ENCODE data around the gene GNG5.

Gene GNG5

GRCh38 chr1:84506002-84506728, at the start of gene GNG5, which contains the start of gene SPATA1:
GNG5 (minus strand) TSS chr1:84506581; CDS start chr1:84506091, 490 bp downstream.
SPATA1 (plus strand) TSS chr1:84506386; CDS start chr1:84516360, 9,974 bp downstream.
- Histone ChIP-seq H3K9ac (ENCODE audit: low read depth in 1 of 2, low read length in 2 of 2) (peak within 1 kb of the TSS; percentile 94 to 96), H3K4me1 (ENCODE audit: control insufficient read depth in 2 of 2, insufficient read depth in 2 of 2, low read length in 2 of 2) (peaks cover 18 to 22% of the 10 kb centered on the region in 2 donors), H3K9me3 (ENCODE audit: control insufficient read depth in 2 of 2, low read length in 2 of 2) (no peaks in the 10 kb centered on the region)

GRCh38 chr1:84550826-84551225, 44.4 kb upstream of the GNG5 start:
- H3K36me3 ChIP-seq (ENCODE audit: control insufficient read depth in 2 of 2, insufficient read depth in 2 of 2, low read length in 2 of 2): peaks cover 3 to 5% of the 10 kb centered on the region in 2 donors
- no peaks in the 10 kb centered on the region for H3K9me3 ChIP-seq (ENCODE audit: control insufficient read depth in 2 of 2, low read length in 2 of 2)
- H3K27ac ChIP-seq (ENCODE audit: low read depth in 2 of 2, low read length in 2 of 2): no peak overlapping the region
- no peak overlapping the region for H3K4me3 ChIP-seq (ENCODE audit: low read length in 2 of 2)
- no peaks in the 10 kb centered on the region for H3K27me3 ChIP-seq (ENCODE audit: control insufficient read depth in 2 of 2, insufficient read depth in 2 of 2, low read length in 2 of 2)
- no peak overlapping the region for H3K9ac ChIP-seq (ENCODE audit: low read depth in 1 of 2, low read length in 2 of 2)
- no peaks in the 10 kb centered on the region for H3K4me1 ChIP-seq (ENCODE audit: control insufficient read depth in 2 of 2, insufficient read depth in 2 of 2, low read length in 2 of 2)

More at GRCh38 chr1:84506002-84506728, at the start of gene GNG5, which contains the start of gene SPATA1:
- Histone ChIP-seq H3K27ac (ENCODE audit: low read depth in 2 of 2, low read length in 2 of 2) (peak within 1 kb of the TSS; percentile 98), H3K27me3 (ENCODE audit: control insufficient read depth in 2 of 2, insufficient read depth in 2 of 2, low read length in 2 of 2) (no peaks in the 10 kb centered on the region), H3K36me3 (ENCODE audit: control insufficient read depth in 2 of 2, insufficient read depth in 2 of 2, low read length in 2 of 2) (no peaks in the 10 kb centered on the region), H3K4me3 (ENCODE audit: low read length in 2 of 2) (peak within 1 kb of the TSS; percentile 92 to 93)

- H3K27ac ChIP-seq (ENCODE audit: low read depth in 2 of 2, low read length in 2 of 2): no peak overlapping the region
- H3K9me3 ChIP-seq (ENCODE audit: control insufficient read depth in 2 of 2, low read length in 2 of 2): no peaks in the 10 kb centered on the region
- H3K4me1 ChIP-seq (ENCODE audit: control insufficient read depth in 2 of 2, insufficient read depth in 2 of 2, low read length in 2 of 2): no peaks in the 10 kb centered on the region
- no peak overlapping the region for H3K4me3 ChIP-seq (ENCODE audit: low read length in 2 of 2)
- no peak overlapping the region for H3K9ac ChIP-seq (ENCODE audit: low read depth in 1 of 2, low read length in 2 of 2)
- no peaks in the 10 kb centered on the region for H3K27me3 ChIP-seq (ENCODE audit: control insufficient read depth in 2 of 2, insufficient read depth in 2 of 2, low read length in 2 of 2)
- H3K36me3 ChIP-seq (ENCODE audit: control insufficient read depth in 2 of 2, insufficient read depth in 2 of 2, low read length in 2 of 2): peaks cover 0 to 5% of the 10 kb centered on the region in 2 donors
Measured at GRCh38 chr1:84541679-84542078, 35.3 kb upstream of the GNG5 start.

GRCh38 chr1:84540759-84541158, 34.4 kb upstream of the GNG5 start:
- H3K36me3 ChIP-seq (ENCODE audit: control insufficient read depth in 2 of 2, insufficient read depth in 2 of 2, low read length in 2 of 2): peaks cover 0 to 5% of the 10 kb centered on the region in 2 donors
- H3K9me3 ChIP-seq (ENCODE audit: control insufficient read depth in 2 of 2, low read length in 2 of 2): no peaks in the 10 kb centered on the region
- no peak overlapping the region for H3K9ac ChIP-seq (ENCODE audit: low read depth in 1 of 2, low read length in 2 of 2)
- no peaks in the 10 kb centered on the region for H3K4me1 ChIP-seq (ENCODE audit: control insufficient read depth in 2 of 2, insufficient read depth in 2 of 2, low read length in 2 of 2)
- H3K27me3 ChIP-seq (ENCODE audit: control insufficient read depth in 2 of 2, insufficient read depth in 2 of 2, low read length in 2 of 2): no peaks in the 10 kb centered on the region
- no peak overlapping the region for H3K4me3 ChIP-seq (ENCODE audit: low read length in 2 of 2)
- no peak overlapping the region for H3K27ac ChIP-seq (ENCODE audit: low read depth in 2 of 2, low read length in 2 of 2)

GRCh38 chr1:84539972-84540371, 33.6 kb upstream of the GNG5 start:
- Histone ChIP-seq H3K4me1 (ENCODE audit: control insufficient read depth in 2 of 2, insufficient read depth in 2 of 2, low read length in 2 of 2) (no peaks in the 10 kb centered on the region), H3K36me3 (ENCODE audit: control insufficient read depth in 2 of 2, insufficient read depth in 2 of 2, low read length in 2 of 2) (peaks cover 0 to 5% of the 10 kb centered on the region in 2 donors), H3K27me3 (ENCODE audit: control insufficient read depth in 2 of 2, insufficient read depth in 2 of 2, low read length in 2 of 2) (no peaks in the 10 kb centered on the region), H3K4me3 (ENCODE audit: low read length in 2 of 2) (no peak overlapping the region), H3K27ac (ENCODE audit: low read depth in 2 of 2, low read length in 2 of 2) (no peak overlapping the region), H3K9ac (ENCODE audit: low read depth in 1 of 2, low read length in 2 of 2) (no peak overlapping the region), H3K9me3 (ENCODE audit: control insufficient read depth in 2 of 2, low read length in 2 of 2) (no peaks in the 10 kb centered on the region)

- no peaks in the 10 kb centered on the region for H3K4me1 ChIP-seq (ENCODE audit: control insufficient read depth in 2 of 2, insufficient read depth in 2 of 2, low read length in 2 of 2)
- no peaks in the 10 kb centered on the region for H3K27me3 ChIP-seq (ENCODE audit: control insufficient read depth in 2 of 2, insufficient read depth in 2 of 2, low read length in 2 of 2)
- no peaks in the 10 kb centered on the region for H3K9me3 ChIP-seq (ENCODE audit: control insufficient read depth in 2 of 2, low read length in 2 of 2)
- peaks cover 0 to 5% of the 10 kb centered on the region in 2 donors for H3K36me3 ChIP-seq (ENCODE audit: control insufficient read depth in 2 of 2, insufficient read depth in 2 of 2, low read length in 2 of 2)
- no peak overlapping the region for H3K4me3 ChIP-seq (ENCODE audit: low read length in 2 of 2)
- no peak overlapping the region for H3K9ac ChIP-seq (ENCODE audit: low read depth in 1 of 2, low read length in 2 of 2)
- H3K27ac ChIP-seq (ENCODE audit: low read depth in 2 of 2, low read length in 2 of 2): no peak overlapping the region
Measured at GRCh38 chr1:84538599-84538998, 32.2 kb upstream of the GNG5 start.

GRCh38 chr1:84525779-84526178, 19.4 kb upstream of the GNG5 start:
- Histone ChIP-seq H3K4me3 (ENCODE audit: low read length in 2 of 2) (no peak overlapping the region), H3K27me3 (ENCODE audit: control insufficient read depth in 2 of 2, insufficient read depth in 2 of 2, low read length in 2 of 2) (no peaks in the 10 kb centered on the region), H3K9me3 (ENCODE audit: control insufficient read depth in 2 of 2, low read length in 2 of 2) (no peaks in the 10 kb centered on the region), H3K4me1 (ENCODE audit: control insufficient read depth in 2 of 2, insufficient read depth in 2 of 2, low read length in 2 of 2) (no peaks in the 10 kb centered on the region), H3K27ac (ENCODE audit: low read depth in 2 of 2, low read length in 2 of 2) (no peak overlapping the region), H3K9ac (ENCODE audit: low read depth in 1 of 2, low read length in 2 of 2) (no peak overlapping the region), H3K36me3 (ENCODE audit: control insufficient read depth in 2 of 2, insufficient read depth in 2 of 2, low read length in 2 of 2) (no peaks in the 10 kb centered on the region)

GRCh38 chr1:84524590-84524989, 18.2 kb upstream of the GNG5 start:
- Histone ChIP-seq H3K36me3 (ENCODE audit: control insufficient read depth in 2 of 2, insufficient read depth in 2 of 2, low read length in 2 of 2) (no peaks in the 10 kb centered on the region), H3K9me3 (ENCODE audit: control insufficient read depth in 2 of 2, low read length in 2 of 2) (no peaks in the 10 kb centered on the region), H3K4me3 (ENCODE audit: low read length in 2 of 2) (no peak overlapping the region), H3K9ac (ENCODE audit: low read depth in 1 of 2, low read length in 2 of 2) (no peak overlapping the region), H3K4me1 (ENCODE audit: control insufficient read depth in 2 of 2, insufficient read depth in 2 of 2, low read length in 2 of 2) (no peaks in the 10 kb centered on the region), H3K27me3 (ENCODE audit: control insufficient read depth in 2 of 2, insufficient read depth in 2 of 2, low read length in 2 of 2) (no peaks in the 10 kb centered on the region), H3K27ac (ENCODE audit: low read depth in 2 of 2, low read length in 2 of 2) (no peak overlapping the region)

GRCh38 chr1:84510668-84511067, 4.3 kb upstream of the GNG5 start:
- Histone ChIP-seq H3K9ac (ENCODE audit: low read depth in 1 of 2, low read length in 2 of 2) (no peak overlapping the region), H3K36me3 (ENCODE audit: control insufficient read depth in 2 of 2, insufficient read depth in 2 of 2, low read length in 2 of 2) (no peaks in the 10 kb centered on the region), H3K4me3 (ENCODE audit: low read length in 2 of 2) (no peak overlapping the region), H3K27me3 (ENCODE audit: control insufficient read depth in 2 of 2, insufficient read depth in 2 of 2, low read length in 2 of 2) (no peaks in the 10 kb centered on the region), H3K27ac (ENCODE audit: low read depth in 2 of 2, low read length in 2 of 2) (no peak overlapping the region), H3K4me1 (ENCODE audit: control insufficient read depth in 2 of 2, insufficient read depth in 2 of 2, low read length in 2 of 2) (no peaks in the 10 kb centered on the region), H3K9me3 (ENCODE audit: control insufficient read depth in 2 of 2, low read length in 2 of 2) (no peaks in the 10 kb centered on the region)

GRCh38 chr1:84510165-84510564, 3.8 kb upstream of the GNG5 start:
- Histone ChIP-seq H3K4me1 (ENCODE audit: control insufficient read depth in 2 of 2, insufficient read depth in 2 of 2, low read length in 2 of 2) (no peaks in the 10 kb centered on the region), H3K9me3 (ENCODE audit: control insufficient read depth in 2 of 2, low read length in 2 of 2) (no peaks in the 10 kb centered on the region), H3K9ac (ENCODE audit: low read depth in 1 of 2, low read length in 2 of 2) (no peak overlapping the region), H3K27me3 (ENCODE audit: control insufficient read depth in 2 of 2, insufficient read depth in 2 of 2, low read length in 2 of 2) (no peaks in the 10 kb centered on the region), H3K27ac (ENCODE audit: low read depth in 2 of 2, low read length in 2 of 2) (no peak overlapping the region), H3K36me3 (ENCODE audit: control insufficient read depth in 2 of 2, insufficient read depth in 2 of 2, low read length in 2 of 2) (no peaks in the 10 kb centered on the region), H3K4me3 (ENCODE audit: low read length in 2 of 2) (no peak overlapping the region)
